HG03280 (cell line): ENCODE results near the gene PYCR2.
"Not testable (repeated sequence)": the region's sequence is repeated elsewhere in the genome, so short reads cannot be mapped to it uniquely, and the experiment has no call there.

Experiments
- ATAC-seq: cut with Tn5 transposase; IDR thresholded peaks from one replicate; pipeline ENCODE4 v1.9.1; 2021; ENCODE audit warnings: mild to moderate bottlenecking, moderate library complexity; ENCODE audit not compliant: unreplicated experiment

Gene PYCR2

GRCh38 chr1:225896494-225896893 lies 27.6 kb downstream of the PYCR2 start:
- no peak for ATAC-seq

- ATAC-seq: no peak
Observed at GRCh38 chr1:225892307-225892706, 31.7 kb downstream of the PYCR2 start.

- ATAC-seq: no peak
Observed at GRCh38 chr1:225891229-225891972, 32.6 kb downstream of the PYCR2 start.

- no peak for ATAC-seq
Observed at GRCh38 chr1:225890346-225891228, 33.5 kb downstream of the PYCR2 start.

- no peak for ATAC-seq
Observed at GRCh38 chr1:225889743-225890142, 34.3 kb downstream of the PYCR2 start.

- no peak for ATAC-seq
Observed at GRCh38 chr1:225888898-225889601, 35.0 kb downstream of the PYCR2 start, which contains the start of gene LEFTY1. LEFTY1 (minus strand) TSS chr1:225889146; CDS start chr1:225889066, 80 bp downstream.

GRCh38 chr1:225888289-225888897 lies 35.7 kb downstream of the PYCR2 start:
- ATAC-seq: no peak

- ATAC-seq: not testable (repeated sequence)
Observed at GRCh38 chr1:225887554-225888288, 36.3 kb downstream of the PYCR2 start.

- ATAC-seq: no peak
Observed at GRCh38 chr1:225887030-225887314, 37.1 kb downstream of the PYCR2 start.

GRCh38 chr1:225886159-225887029 lies 37.7 kb downstream of the PYCR2 start:
- no peak for ATAC-seq

GRCh38 chr1:225885336-225885735 lies 38.7 kb downstream of the PYCR2 start:
- ATAC-seq: no peak

- ATAC-seq: no peak
Observed at GRCh38 chr1:225883616-225884265, 40.3 kb downstream of the PYCR2 start.

- peak; percentile 22 for ATAC-seq
Observed at GRCh38 chr1:225882694-225883615, 41.1 kb downstream of the PYCR2 start.

- peak; percentile 71 for ATAC-seq
Observed at GRCh38 chr1:225881959-225882693, 41.9 kb downstream of the PYCR2 start, which contains the start of gene TMEM63A. TMEM63A (minus strand) TSS chr1:225882380; CDS start chr1:225877580, 4,800 bp downstream.

GRCh38 chr1:225881081-225881958 lies 42.7 kb downstream of the PYCR2 start:
- ATAC-seq: no peak

GRCh38 chr1:225880636-225881035 lies 43.4 kb downstream of the PYCR2 start:
- no peak for ATAC-seq
